LNCaP clone FGC (cell line): ENCODE results near the gene ZNF136.

Experiments used
- DNase-seq: peaks from one replicate; pipeline ENCODE4 v3.0.0-alpha.2; 2011; ENCODE audit warnings: low read depth
- H3K4me3 ChIP-seq: 2 replicates; pipeline ENCODE4 v1.5.1; 2011; ENCODE audit warnings: mild to moderate bottlenecking, low read depth, low read length, control low read depth
- CTCF ChIP-seq: IDR thresholded peaks from 2 replicates; pipeline ENCODE4 v1.5.1; 2012; ENCODE audit warnings: mild to moderate bottlenecking; ENCODE audit not compliant: control insufficient read depth, insufficient read depth; ENCODE audit errors: extremely low read depth

Gene ZNF136

DNA sequence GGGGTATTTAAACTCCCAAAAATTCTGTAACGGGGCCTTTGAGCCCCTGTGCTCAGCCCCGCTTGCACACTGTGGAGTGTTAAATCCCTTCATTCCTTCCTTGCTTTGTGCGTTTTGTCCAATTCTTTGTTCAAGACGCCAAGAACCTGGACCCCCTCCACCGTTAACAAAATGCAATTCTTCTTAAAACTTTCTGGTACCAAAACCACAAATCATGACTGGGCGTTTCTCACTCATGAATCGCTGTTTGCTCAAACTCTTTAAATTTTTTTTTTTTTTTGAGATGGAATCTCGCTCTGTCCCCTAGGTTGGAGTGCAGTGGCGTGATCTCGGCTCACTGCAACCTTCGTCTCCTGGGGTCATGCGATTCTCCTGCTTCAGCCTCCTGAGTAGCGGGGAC lies 23.6 kb upstream of the ZNF136 start:
- peak overlapping the region; percentile 67 for H3K4me3 ChIP-seq
- no peak for DNase-seq
- TF ChIP-seq CTCF, result no peak

- peak; percentile 88 for DNase-seq
- H3K4me3 ChIP-seq, result peak within 1 kb of the TSS; percentile 67
- TF ChIP-seq CTCF, result no peak
These were observed 22.9 kb upstream of the ZNF136 start, which contains the start of gene ZNF20 for GRCh38 chr19:12139885-12140544. Gene ZNF20, minus strand, starts transcription at chr19:12140350. Its CDS starts 168 bp downstream, at chr19:12140182.

GRCh38 chr19:12140545-12141404 lies 22.1 kb upstream of the ZNF136 start:
- peak; percentile 70 for DNase-seq
- TF ChIP-seq CTCF, result peak; percentile 94
- peak overlapping the region; percentile 67 for H3K4me3 ChIP-seq

DNA sequence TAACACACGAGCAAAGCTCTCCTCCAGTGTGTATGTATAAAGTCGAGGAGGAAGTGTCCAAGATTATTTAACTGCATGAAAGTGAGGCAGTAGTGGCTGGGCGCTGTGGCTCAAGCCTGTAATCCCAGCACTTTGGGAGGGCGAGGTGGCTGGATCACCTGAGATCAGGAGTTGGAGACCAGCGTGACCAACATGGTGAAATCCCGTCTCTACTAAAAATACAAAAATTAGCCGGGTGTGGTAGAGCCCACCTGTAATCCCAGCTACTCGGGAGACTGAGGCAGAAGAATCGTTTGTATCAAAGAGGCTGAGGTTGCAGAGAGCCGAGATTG lies 21.5 kb upstream of the ZNF136 start:
- no peak for TF ChIP-seq CTCF
- no peak for DNase-seq
- no peak overlapping the region for H3K4me3 ChIP-seq

DNA sequence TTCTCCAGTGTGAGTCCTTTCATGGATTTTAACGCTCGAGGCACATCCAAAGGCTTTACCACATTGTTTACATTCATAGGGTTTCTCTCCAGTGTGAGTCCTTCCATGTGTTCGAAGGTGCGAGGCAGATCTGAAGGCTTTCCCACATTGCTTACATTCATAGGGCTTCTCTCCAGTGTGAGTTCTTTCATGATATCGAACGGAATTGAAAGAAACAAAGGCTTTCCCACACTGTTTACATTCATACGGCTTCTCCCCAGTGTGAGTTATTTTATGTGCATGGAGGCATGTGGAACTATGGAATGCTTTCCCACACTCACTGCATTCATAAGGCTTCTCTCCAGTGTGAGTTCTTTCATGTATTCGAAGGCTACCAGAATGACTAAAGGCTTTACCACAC lies 17.5 kb upstream of the ZNF136 start:
- TF ChIP-seq CTCF, result no peak
- H3K4me3 ChIP-seq, result no peak overlapping the region
- no peak for DNase-seq

DNA sequence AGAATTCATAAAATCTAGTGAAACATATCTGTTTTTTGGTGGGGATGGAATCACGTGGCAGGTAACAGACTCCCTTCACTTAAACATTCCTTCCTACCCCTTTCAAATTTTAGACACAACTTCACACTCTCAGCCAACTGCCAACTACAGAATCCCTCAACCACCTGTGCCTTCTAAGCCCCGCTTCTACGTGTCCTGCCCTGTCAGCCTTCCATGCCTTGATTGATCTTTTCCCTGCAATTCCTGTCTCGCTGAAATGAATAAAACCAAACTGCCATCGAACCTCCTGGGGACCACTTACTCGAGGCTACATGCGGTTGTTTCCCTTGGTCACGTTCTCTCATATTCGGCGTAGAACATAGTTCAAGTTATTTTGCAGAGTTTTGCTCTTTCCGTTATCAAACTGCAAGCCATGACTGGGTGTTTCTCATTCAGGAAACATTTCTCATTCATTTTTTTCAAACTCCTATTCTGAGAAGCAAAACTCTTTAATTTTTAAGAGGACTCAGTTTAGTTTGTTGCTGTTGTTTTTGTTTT lies 7.5 kb upstream of the ZNF136 start:
- no peak for DNase-seq
- no peak for TF ChIP-seq CTCF
- H3K4me3 ChIP-seq, result peak overlapping the region; percentile 97
